Prostate gland (tissue), 2 donors: ENCODE measurements around the gene TACR2. TPM values are rescaled to one million over a fixed set of nuclear protein-coding genes. Genes with fewer than 3 reads are reported as not detected.

Source experiments
- DNase-seq: peaks from one replicate; pipeline ENCODE4 v3.0.0-alpha.2; 2019; ENCODE audit warnings: low spot score
- H3K27ac ChIP-seq, 2 donors: fragments of 200-600 bp; sonication (generic); 2 replicates each; pipeline ENCODE4 v1.5.1; 2017 to 2019
- H3K27me3 ChIP-seq: fragments of 200-600 bp; sonication (generic); replicated peaks from 2 replicates; pipeline ENCODE4 v1.5.1; 2019; ENCODE audit not compliant: insufficient read depth
- H3K36me3 ChIP-seq, 2 donors: fragments of 200-600 bp; sonication (generic); 1 replicate in 1 of 2; 2 replicates in 1 of 2; pipeline versions ENCODE4 v1.5.1 to v1.8.1; 2017 to 2019
- H3K4me1 ChIP-seq: fragments of 200-600 bp; sonication (generic); replicated peaks from 2 replicates; pipeline ENCODE4 v1.5.1; 2019
- H3K4me3 ChIP-seq, 2 donors: fragments of 200-600 bp; sonication (generic); 2 replicates each; pipeline ENCODE4 v1.5.1; 2017 to 2019
- H3K9me3 ChIP-seq: fragments of 200-600 bp; sonication (generic); 2 replicates; pipeline ENCODE4 v1.5.1; 2017
- POLR2A ChIP-seq: fragments of 450-650 bp; IDR thresholded peaks from one replicate; pipeline ENCODE4 v1.6.1; 2016; ENCODE audit warnings: antibody characterized with exemption, mild to moderate bottlenecking
- POLR2AphosphoS5 ChIP-seq: sonication (generic); formaldehyde crosslinking; IDR thresholded peaks from one replicate; pipeline ENCODE4 v1.6.1; 2017; ENCODE audit warnings: antibody characterized with exemption
- WGBS: methylation state at CpG from one replicate; pipeline ENCODE4 v1.1.5; 2018; 5-methylcytosine and 5-hydroxymethylcytosine counted together
- intact Hi-C: fragments of 100-400 bp; cut with DNase I; formaldehyde crosslinking; loops from one replicate; pipeline ENCODE4 v1.14.2; 2022
- total RNA-seq, 2 donors: library from RNA; depleted of rRNA; stranded (reverse); fragments of >200 nt; gene quantifications; one replicate each; pipeline ENCODE4 v1.1.0, GENCODE V29; 2016
- TF ChIP-seq, protein P1 (sequence below), 4 experiments: fragments of 200-600 bp in 2 of 4; fragments of 450-650 bp in 2 of 4; sonication (generic) in 2 of 4; IDR thresholded peaks; 1 replicate in 3 of 4; 2 replicates in 1 of 4; pipeline ENCODE4 v1.5.1; 2016 to 2019; ENCODE audit warnings: antibody characterized with exemption in 4 of 4, mild to moderate bottlenecking in 2 of 4, moderate library complexity in 2 of 4

Gene TACR2
- total RNA-seq, 2 donors from 2014 or later: 0.77 to 2.4 TPM

DNA sequence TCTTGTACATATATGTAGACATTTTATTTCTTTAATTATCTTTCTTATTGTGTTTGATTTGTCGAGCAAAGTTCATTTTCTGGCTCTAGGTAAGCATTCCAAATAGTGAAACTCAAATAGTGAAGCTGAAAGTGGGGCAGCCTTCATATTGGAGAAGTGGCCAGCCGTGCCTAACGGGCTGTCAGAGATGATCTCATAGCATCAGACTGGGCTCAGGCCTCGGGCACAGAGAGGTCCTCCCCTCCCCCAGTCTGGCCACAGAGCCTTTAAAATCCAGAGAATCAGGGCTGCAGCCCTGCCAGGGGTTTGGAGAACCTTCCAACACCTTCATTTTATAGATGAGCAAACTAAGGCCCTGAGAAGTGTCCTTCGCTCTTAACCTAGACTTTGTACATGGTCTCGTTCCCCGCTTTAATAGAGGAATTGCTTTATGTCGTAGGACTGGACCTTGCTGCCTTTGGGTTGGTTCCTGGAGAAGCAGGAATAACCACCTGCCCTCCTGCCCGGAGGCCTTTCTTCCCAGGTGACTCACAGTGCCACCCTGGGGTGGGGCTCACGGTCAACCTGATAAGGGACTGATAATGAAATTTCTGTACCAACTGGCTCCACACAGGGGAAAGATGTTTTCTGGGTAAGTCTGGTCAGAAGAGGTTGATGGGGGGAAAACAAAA, 41.8 kb upstream of the TACR2 start:
- no peaks in the 10 kb centered on the region for H3K36me3 ChIP-seq
- H3K9me3 ChIP-seq: no peaks in the 10 kb centered on the region
- intact Hi-C loops: no loop called here
- H3K4me1 ChIP-seq: peaks cover 6% of the 10 kb centered on the region
- 56% methylated on average over 10 of the region's 10 CpGs for WGBS
- H3K27me3 ChIP-seq: no peaks in the 10 kb centered on the region
- peak overlapping the region; percentile 73 to 76 for H3K27ac ChIP-seq
- peak; percentile 31 for TF ChIP-seq POLR2AphosphoS5
- TF ChIP-seq, protein P1, sequence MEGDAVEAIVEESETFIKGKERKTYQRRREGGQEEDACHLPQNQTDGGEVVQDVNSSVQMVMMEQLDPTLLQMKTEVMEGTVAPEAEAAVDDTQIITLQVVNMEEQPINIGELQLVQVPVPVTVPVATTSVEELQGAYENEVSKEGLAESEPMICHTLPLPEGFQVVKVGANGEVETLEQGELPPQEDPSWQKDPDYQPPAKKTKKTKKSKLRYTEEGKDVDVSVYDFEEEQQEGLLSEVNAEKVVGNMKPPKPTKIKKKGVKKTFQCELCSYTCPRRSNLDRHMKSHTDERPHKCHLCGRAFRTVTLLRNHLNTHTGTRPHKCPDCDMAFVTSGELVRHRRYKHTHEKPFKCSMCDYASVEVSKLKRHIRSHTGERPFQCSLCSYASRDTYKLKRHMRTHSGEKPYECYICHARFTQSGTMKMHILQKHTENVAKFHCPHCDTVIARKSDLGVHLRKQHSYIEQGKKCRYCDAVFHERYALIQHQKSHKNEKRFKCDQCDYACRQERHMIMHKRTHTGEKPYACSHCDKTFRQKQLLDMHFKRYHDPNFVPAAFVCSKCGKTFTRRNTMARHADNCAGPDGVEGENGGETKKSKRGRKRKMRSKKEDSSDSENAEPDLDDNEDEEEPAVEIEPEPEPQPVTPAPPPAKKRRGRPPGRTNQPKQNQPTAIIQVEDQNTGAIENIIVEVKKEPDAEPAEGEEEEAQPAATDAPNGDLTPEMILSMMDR (IDR thresholded peaks at IDR 0.05): no peak
- H3K4me3 ChIP-seq: no peak overlapping the region
- peak; percentile 51 for DNase-seq

DNA sequence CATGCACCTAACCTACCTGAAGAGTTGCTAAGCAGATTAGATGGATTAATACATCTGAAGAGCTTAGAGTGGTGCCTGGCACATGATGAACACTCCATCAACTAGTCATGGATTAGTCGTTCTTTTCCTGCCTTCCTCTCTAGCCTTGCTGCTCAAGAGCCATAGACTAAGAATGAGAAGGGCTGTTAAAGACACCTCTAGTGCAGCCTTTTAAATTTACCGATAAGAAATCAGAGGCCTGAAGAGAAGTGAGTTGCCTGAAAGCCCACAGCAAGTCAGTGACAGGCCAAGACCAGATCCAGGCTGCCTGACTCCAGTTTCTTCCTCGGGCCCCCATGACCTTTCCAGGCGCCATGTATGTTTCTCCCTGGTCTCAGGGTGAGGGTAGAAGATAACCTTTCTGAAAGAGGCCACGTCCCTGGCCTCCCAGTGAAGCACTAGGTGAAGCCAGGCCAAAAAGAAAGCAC, 41.1 kb upstream of the TACR2 start:
- Histone ChIP-seq H3K4me1 (peaks cover 6% of the 10 kb centered on the region), H3K36me3 (no peaks in the 10 kb centered on the region), H3K27me3 (no peaks in the 10 kb centered on the region), H3K27ac (peak overlapping the region; percentile 73 to 76), H3K4me3 (no peak overlapping the region), H3K9me3 (no peaks in the 10 kb centered on the region)
- intact Hi-C loops: no loop called here
- WGBS: 80% methylated on average over 5 of the region's 5 CpGs
- TF ChIP-seq POLR2A (no peak), POLR2AphosphoS5 (no peak)
- TF ChIP-seq, protein P1 (IDR thresholded peaks at IDR 0.05): no peak
- no peak for DNase-seq

DNA sequence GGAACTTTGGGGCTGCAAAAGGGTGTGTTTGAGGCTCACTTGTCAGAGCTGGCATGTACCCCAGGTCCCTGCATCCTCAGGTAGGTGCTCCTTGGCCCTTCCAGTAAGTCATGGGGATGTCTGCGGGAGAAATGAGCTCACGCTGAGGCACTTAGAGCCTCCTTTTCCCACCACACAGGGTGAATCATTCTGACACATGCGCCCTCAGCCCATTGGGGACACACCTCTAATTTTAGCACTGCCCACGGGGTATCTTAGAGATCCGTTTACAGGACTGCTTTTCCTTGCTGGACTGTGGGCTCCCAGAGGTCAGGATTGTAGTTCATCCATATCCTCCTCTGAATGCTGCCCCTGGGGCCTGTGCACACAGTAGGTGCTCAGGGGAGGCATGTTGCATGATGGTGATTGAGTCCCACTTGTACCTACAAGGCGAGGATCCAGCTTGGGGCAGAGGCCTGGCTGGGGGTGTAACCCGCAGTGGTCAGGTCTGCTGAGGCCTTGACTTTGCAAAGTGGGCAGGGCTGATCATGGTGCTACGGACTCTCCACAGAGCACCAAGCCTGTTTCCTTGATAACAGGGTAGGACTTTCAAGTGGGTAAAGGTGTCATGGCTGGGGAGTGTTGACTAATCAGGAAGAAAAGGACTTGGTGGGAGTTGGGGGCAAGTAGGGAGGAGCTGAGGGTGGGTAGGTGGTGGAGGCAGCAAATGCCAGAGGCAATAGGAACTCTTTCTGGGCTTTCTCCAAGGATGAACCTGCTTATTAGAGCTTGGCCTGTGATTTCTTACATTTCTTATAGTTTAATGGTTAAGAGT, 40.4 kb upstream of the TACR2 start:
- no peaks in the 10 kb centered on the region for H3K9me3 ChIP-seq
- intact Hi-C loops: no loop called here
- 91% methylated on average over 8 of the region's 8 CpGs for WGBS
- no peak for DNase-seq
- no peaks in the 10 kb centered on the region for H3K27me3 ChIP-seq
- peak overlapping the region in 1 of 2 donors; percentile 73 for H3K27ac ChIP-seq
- H3K4me3 ChIP-seq: no peak overlapping the region
- H3K4me1 ChIP-seq: peaks cover 6% of the 10 kb centered on the region
- TF ChIP-seq POLR2AphosphoS5 (no peak), POLR2A (no peak)
- TF ChIP-seq, protein P1 (IDR thresholded peaks at IDR 0.05): no peak
- no peaks in the 10 kb centered on the region for H3K36me3 ChIP-seq

DNA sequence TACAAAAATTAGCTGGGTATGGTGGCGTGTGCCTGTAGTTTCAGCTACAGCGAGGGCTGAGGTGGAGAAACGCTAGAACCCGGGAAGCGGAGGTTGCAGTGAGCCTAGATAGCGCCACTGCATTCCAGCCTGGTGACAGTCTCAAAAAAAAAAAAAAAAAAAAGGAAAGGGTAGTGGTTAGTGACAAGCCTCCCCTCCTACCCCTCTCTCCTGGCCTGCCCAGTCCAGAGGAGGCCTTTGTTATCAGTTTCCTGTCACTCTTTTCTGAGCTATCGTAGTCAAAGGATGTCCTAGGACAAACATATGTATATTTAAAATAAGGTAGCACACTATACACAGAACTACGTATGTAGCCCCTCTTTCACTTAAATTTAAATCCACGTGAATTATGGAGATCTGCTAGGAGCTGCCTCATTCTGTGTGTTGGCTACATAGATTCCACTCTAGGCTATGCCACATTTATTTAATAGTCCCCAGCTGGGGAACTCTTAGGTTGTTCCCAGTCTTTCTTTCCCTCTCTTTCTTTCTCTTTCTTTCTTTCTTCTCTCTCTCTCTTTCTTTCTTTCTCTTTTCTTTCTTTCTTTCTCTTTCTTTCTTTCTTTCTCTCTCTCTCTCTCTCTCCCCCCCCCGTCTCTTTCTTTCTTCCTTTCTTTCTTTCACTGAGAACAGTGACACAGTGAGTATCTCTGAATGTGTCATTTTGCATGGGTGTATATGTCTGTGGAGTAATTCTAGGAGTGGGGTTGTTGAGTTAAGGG, 38.5 kb upstream of the TACR2 start:
- Histone ChIP-seq H3K4me3 (no peak overlapping the region), H3K4me1 (peaks cover 6% of the 10 kb centered on the region), H3K9me3 (no peaks in the 10 kb centered on the region), H3K27me3 (no peaks in the 10 kb centered on the region), H3K36me3 (no peaks in the 10 kb centered on the region), H3K27ac (no peak overlapping the region)
- TF ChIP-seq POLR2A: no peak
- no peak for TF ChIP-seq POLR2AphosphoS5
- TF ChIP-seq, protein P1 (IDR thresholded peaks at IDR 0.05): no peak
- DNase-seq: no peak
- intact Hi-C loops: no loop called here
- WGBS: 88% methylated on average over 10 of the region's 10 CpGs
